SHP77 treated with DMSO at 0.1 percent for 48 hours (cell line): ENCODE results near the gene TIMM50.

Source experiments
- DNase-seq: peaks from one replicate; lab custom pipeline; 2025; lab: John Stamatoyannopoulos, UW

Gene TIMM50

DNA sequence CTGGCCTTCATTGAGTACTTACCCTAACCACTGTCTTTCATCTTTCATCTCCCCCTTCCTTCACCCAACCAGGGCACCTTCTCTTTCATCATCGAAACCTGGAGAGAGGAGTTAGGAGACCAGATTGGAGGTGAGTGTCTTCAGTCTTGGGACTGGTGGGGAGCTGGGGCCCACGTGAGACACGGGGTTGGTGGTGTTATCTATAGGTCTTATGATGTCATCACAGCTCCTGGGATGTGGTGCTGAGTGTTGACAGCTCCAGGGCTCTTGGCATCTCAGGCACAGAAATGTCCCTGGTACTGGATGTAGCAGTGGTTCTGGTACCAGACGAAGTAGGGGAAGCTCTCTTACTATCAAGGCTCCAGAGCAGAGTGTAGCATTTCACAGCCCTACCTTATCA lies 19.9 kb downstream of the TIMM50 start:
- DNase-seq, result no peak

DNA sequence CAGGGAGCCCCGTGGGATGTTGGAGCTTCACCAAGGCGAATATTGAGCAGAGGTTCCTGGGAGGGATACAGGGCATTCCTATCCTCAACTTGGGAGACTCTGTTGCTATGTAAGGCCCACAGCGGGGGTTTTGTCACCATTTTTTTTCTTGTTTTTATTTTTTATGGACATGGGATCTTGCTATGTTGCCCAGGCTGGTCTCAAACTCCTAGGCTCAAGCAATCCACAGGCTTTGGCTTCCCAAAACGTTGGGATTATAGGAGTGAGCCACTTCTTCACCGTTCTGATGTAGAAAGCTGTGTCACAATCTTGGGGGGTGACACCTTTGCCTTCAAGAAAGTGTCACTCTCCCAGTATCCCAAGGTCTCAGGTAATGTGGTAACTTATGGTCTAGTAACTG lies 20.7 kb downstream of the TIMM50 start:
- no peak for DNase-seq

DNA sequence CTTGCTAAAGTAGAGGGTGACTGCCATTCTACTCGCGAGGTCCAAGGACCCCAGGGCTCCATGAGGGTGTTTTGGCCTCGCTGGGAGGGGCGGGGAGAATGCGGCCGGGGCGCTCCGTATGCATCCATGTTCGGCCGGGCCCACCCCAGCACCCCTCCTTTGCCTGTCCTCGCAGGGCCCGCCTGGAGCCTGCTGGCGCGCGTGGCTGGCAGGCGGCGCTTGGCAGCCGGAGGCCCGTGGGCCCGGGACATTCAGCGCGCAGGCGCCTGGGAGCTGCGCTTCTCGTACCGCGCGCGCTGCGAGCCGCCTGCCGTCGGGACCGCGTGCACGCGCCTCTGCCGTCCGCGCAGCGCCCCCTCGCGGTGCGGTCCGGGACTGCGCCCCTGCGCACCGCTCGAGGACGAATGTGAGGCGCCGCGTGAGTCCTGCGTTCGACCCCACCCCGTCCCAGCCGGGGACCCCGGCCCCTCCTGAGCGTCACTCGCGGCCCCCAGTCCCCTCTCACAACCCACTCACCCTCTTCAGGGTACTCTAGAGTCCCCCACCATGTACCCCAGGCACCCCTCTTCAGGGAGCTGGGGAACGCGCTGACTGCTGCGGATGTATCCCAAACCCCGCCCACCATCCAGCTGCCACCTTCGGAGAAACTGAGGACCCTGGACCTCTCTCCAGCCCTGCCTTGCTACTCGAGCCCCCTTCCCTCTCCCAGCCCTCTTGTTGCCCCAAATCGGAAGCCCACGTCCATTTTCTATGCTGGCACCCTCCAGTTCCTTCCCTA lies 22.2 kb downstream of the TIMM50 start:
- DNase-seq, result no peak

DNA sequence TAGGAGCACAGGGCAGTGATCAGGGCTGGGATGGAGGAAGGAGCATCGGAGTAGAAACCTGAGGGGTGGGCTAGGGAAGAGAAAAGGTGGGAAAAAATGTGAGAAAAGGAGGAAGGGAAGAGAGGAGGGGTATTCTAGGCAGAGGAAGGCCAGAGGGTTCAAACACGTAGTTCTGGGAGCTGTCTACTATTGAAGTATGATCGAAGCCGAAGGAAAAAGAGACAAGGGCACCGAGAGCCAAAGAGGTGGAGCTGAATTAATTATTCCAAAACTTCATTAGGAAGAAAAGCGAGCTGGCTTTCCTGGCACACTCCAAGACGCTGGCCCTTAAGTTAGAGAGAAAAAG lies 25.9 kb downstream of the TIMM50 start:
- no peak for DNase-seq

DNA sequence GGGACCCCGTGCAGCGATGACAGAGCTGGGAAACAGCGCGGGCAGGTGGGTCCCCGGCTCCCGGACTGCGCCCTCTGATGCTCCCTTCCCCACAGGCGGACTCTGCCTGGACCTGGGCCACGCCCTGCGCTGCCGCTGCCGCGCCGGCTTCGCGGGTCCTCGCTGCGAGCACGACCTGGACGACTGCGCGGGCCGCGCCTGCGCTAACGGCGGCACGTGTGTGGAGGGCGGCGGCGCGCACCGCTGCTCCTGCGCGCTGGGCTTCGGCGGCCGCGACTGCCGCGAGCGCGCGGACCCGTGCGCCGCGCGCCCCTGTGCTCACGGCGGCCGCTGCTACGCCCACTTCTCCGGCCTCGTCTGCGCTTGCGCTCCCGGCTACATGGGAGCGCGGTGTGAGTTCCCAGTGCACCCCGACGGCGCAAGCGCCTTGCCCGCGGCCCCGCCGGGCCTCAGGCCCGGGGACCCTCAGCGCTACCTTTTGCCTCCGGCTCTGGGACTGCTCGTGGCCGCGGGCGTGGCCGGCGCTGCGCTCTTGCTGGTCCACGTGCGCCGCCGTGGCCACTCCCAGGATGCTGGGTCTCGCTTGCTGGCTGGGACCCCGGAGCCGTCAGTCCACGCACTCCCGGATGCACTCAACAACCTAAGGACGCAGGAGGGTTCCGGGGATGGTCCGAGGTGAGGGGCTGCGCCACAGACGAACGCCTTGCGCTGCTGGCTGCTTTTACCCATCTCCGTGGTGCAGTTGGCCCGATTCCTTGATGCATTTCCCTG lies 26.5 kb downstream of the TIMM50 start:
- DNase-seq, result peak; percentile 90

DNA sequence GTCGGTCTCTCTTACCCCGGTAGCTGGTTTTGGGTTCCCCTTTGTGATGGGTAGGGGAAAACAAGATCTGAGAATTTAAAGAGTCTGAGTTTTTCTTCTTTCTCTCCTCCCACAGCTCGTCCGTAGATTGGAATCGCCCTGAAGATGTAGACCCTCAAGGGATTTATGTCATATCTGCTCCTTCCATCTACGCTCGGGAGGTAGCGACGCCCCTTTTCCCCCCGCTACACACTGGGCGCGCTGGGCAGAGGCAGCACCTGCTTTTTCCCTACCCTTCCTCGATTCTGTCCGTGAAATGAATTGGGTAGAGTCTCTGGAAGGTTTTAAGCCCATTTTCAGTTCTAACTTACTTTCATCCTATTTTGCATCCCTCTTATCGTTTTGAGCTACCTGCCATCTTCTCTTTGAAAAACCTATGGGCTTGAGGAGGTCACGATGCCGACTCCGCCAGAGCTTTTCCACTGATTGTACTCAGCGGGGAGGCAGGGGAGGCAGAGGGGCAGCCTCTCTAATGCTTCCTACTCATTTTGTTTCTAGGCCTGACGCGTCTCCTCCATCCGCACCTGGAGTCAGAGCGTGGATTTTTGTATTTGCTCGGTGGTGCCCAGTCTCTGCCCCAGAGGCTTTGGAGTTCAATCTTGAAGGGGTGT lies 27.2 kb downstream of the TIMM50 start:
- peak; percentile 51 for DNase-seq

DNA sequence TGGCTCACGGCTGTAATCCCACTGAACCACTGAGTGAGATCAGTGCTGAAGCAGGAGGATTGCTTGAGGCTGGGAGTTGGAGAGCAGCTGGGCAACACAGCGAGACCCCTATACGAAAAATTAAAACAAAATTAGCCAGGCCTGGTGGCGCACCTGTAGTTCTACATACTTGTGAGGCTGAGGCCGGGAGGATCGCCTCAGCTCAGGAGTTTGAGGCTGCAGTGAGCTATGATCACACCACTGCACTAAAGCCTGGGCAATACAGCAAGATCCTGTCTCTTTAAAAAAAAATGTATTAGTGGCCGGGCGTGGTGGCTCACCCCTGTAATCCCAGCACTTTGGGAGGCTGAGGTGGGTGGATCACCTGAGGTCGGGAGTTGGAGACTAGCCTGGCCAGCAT lies 28.0 kb downstream of the TIMM50 start:
- no peak for DNase-seq

DNA sequence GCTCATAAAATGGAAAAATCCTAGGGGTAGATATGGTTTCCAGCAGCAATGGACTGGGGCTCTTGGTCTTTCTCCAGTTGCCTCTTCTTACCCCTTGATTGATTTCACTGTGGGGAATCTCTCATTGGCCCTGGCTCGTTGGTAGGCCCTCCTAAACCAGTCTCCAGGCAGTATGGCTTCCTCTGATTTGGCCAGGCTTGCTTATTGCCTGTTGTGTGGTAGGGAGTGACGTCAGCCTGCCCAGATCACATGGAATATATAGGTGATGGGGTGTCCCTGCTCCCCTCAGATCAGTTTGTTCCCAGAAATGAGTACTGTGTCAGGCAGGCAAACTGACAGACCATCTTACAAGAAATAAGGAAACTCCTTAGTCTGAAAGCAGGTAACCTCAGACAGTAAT lies 28.6 kb downstream of the TIMM50 start:
- no peak for DNase-seq

DNA sequence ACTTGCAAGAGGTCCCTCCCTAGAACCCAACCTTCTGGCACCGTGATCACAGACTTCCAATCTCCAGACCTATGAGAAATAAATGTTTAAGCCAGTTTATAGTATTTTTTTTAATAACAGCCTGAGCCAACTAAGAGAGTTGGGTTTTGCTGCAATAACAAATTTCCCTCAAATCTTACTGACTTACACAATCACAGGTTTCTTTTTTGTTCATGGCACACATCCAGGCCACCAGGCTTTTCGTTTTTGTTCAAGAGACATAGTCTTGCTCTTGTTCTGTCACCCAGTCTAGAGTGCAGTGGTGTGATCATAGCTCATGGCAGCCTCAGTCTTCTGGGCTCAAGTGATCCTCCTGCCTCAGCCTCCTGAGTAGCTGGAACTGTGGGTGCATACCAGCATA lies 32.4 kb downstream of the TIMM50 start:
- no peak for DNase-seq

DNA sequence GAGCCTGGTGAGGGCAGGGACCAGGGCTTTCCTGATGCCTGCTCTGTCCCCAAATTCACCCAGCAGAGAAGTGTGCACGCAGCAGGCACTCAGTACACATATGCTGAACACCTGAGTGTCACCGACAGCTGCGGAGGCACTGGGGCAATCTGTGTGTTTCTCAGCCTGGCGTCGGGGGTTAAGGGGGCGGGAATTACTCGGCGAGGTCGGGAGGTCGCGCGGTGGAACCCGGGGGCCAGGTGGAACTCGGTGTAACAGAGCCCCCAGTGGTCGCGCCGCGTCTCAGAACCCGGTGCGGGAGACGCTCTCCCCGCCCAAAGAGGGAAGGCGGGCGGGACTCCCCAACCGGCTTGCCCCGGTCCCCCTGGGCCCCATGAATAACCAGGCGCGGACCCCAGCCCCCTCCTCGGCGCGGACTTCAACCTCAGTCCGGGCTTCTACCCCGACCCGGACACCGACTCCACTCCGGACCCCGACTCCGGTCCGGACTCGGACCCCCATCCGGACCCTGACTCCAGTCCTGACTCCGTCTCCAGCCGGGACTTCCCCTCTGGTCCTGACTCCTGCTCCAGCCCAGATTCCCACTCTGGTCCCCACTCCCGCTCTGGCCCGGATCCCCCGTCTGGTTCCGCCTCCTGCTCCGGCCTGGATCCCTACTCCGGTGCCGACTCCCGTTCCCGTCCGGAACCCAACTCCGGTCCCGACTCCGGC lies 34.4 kb downstream of the TIMM50 start, which contains the start of gene SELENOV:
Gene SELENOV, plus strand, starts transcription at position 300 of the 711 bp plus-strand sequence. Its CDS starts 74 bp downstream, at position 374.
- DNase-seq, result no peak

DNA sequence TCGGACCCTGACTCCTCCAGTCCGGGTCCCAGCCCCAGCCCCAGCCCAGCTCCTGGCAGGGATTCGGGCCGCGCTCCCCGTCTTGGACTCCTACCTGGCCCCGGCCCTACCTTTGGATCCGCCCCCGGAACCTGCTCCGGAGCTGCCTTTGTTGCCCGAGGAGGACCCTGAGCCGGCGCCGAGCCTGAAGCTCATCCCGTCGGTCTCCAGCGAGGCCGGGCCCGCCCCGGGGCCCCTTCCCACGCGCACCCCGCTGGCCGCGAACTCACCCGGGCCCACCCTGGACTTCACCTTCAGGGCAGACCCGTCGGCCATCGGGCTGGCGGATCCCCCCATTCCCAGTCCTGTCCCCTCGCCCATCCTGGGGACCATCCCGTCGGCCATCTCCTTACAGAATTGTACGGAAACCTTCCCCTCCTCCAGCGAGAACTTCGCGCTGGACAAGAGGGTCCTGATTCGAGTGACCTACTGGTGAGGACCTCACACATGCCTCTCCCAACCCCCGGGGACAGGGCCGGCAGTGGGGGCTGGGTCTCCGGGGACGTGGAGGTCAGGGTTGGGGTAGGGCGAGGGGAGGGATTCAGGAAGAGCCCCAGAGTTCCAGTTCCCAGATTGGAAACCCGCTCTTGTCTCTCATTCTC lies 35.0 kb downstream of the TIMM50 start:
- DNase-seq, result no peak

DNA sequence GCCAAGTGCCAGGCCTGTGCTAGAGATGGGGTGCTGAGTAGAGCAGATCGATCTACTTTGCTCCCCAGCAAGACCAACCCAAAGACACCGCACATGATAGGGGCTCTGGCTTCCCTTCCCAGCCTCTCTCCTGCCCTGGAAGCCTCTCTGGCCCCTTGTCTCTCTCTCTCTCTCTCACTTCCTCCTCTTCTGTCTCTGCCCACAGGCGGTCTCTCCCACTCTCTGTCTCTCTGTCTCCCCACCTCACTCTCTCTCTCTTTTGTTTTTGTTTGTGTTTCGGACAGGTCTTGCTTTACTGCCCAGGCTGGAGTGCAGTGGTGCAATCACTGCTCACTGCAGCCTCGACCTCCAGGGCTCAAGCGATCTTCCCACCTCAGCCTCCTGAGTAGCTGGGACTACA lies 35.6 kb downstream of the TIMM50 start:
- DNase-seq, result no peak

DNA sequence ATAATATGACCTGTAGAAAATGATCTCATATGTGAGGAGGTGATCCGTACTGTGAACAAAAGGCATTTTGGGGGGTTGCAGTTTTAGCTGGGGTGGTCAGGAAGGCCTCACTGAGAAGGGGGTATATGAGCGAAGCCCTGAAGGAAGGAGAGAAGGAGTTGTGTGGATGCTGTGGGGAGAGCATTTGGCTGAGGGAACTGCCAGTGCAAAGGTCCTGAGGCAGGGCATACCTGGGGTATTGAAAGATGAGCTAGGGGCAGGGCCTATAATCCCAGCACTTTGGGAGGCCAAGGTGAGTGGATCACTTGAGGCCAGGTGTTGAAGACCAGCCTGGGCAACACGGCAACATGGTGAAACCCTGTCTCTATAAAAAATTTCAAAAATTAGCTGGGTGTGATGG lies 36.8 kb downstream of the TIMM50 start:
- no peak for DNase-seq

DNA sequence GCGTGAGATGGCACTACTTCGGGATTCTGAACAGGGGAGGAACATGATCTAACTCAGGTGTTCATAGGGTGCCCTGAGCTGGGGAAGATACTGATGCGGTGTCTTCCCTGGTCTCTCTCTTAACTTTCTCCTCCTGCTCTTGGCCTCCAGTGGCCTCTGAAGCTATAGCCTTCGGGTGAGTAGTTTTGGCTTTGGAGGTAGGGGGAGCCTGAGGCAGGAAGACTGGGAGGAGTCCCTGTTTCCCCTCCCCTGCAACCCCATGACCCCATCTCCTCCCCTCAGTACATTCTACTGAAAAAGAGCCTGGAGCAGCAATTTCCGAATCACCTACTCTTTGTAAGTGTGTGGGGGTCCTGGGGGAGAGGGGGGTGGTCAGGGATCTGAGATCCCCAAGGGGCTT lies 37.8 kb downstream of the TIMM50 start:
- no peak for DNase-seq

DNA sequence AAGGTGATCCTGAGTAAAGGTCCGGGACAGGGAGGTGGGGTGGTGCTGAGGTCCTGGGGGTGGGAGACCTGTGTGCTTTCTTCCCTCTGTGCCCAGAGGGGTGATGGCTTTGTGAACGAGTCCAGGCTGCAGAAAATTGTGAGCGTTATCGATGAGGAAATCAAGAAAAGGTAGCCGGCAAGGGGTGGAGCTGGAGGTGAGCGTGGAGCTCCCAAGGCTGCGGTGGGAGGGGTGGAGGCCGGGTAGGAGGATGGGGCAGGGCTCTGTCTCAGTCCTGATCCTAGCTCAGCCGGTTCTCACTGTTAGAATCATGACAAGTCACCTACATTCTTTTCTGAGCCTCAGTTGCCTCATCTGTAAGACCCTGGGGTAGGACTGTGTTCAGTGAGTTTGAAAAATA lies 38.3 kb downstream of the TIMM50 start:
- no peak for DNase-seq

DNA sequence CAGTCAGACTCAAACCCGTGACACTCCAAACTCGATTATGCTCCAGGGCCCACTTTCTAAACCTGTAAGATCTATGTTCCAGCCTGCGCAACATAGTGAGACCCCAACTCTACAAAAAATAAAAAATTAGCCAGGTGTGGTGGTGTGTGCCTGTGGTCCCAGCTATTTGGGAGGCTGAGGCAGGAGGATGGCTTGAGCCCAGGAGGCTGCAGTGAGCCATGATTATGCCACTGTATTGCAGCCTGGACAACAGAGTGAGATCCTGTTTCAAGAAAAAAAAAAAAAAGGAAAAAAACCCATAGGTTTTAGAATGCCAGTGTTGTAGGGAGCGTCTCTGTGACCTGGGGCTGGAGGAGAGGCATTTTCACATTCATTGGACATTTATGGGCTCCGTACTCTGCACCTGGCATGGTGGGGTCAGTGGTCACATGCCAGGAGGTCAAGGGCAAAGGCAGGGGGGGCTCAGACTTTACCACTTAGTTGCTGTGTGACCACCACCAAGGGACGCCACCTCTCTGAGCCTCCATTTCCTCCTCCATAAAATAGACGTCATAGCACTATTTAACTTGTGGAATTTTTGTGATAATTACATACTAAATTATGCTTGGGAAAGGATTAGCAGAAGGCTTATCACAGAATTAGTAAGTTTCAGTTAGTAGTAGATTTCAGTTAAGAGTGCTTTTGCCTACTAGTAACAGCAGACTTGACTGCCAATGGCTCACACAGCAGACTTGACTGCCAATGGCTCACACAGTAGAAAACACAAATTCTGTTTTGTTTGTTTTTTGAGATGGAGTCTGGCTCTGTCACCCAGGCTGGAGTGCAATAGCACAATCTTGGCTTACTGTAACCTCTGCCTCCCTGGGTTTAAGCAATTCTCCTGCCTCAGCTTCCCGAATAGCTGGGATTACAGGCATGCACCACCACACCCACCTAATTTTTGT lies 40.2 kb downstream of the TIMM50 start:
- no peak for DNase-seq

DNA sequence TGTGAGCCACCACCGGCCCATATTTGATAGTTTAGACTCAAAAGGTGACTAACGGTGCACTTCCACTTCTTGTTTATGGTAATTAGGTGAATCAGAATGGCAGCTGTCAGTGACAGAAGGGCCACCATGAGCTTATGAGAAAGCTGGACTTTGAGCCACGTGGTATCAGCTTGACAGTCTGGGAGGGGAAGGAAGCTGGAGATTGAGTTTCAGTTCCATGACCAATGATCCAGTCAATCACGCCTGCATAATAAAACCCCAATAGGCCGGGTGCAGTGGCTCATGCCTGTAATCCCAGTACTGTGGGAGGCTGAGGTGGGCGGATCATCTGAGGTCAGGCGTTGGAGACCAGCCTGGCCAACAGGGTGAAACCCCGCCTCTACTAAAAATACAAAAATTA lies 43.9 kb downstream of the TIMM50 start:
- DNase-seq, result no peak

DNA sequence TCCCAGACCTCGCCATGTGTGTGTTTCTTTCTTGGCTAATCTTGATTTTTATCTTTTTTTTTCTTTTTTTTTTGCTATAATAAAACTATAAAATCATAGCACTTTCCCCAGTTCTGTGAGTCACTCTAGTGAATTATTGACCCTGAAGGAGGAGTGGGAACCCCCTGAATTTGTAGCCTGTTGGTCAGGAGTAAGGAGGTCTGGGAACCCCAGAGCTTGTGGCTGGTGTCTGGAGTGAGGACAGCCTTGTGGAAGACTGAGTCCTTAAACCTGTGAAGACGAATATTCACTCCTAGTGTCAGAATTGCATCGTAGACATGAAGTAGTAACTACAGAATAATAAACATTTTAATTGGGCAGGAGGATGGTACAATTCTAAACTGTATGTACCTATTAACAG lies 44.6 kb downstream of the TIMM50 start:
- DNase-seq, result no peak

DNA sequence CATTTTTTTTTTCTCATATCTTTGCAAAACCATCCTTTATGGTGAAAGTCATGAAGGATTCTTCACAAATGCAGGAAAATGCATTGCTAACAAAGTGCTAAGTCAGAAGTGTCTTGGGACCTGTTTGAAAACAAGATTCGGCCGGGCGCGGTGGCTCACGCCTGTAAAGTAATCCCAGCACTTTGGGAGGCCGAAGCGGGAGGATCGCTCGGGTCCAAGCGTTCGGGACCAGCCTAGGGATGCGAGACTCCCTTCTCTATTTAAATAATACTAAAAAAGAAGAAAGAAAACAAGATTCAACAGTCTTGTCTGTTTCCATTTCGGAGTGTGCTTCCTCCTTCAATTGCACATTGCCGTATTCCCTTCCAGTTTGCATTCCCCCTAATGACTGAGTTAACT lies 51.2 kb downstream of the TIMM50 start:
- no peak for DNase-seq

DNA sequence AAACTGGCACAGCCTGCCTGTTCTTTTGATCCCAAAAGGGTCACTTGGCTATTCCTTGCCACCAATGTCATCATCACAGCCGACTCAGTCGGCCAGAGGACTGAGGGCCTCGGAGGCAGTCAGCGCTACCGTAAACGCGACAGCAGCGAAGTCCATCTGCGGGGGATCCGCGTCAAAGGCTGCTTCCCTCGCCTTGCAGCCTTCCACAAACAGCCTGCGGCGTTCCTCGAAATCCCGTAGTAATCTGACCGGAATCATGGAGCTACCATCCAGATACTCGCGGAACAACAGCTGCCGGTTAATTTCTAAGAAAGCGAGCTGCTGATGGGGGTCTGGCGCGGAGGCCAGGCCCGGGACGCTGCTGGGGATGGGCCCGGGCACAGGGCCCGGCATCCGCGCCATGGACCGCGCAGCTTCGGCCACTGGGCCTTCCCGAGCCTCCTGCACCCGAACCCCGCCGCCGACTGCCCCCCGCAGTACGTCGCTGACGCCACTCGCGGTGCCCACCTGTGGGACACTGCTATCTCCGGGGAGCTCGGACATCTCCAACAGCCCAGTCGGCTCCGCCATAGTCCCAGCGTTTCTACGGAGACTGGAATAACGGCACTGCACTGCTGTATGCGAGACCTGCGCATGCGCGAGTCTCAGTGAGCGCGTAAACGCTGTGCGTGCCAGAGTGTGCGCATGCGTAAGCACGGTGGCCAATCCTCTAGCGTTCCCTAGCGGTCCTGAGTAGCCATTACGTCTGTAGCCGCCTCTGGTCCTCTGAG lies 51.8 kb downstream of the TIMM50 start, which contains the start of gene EID2B:
Gene EID2B, minus strand, starts transcription at position 620 of the 770 bp plus-strand sequence. Its CDS starts 50 bp downstream, at position 570.
- DNase-seq, result peak; percentile 98
